DOHH2 (cell line): ENCODE results near the gene EMP3.

Source experiments
- H3F3A ChIP-seq: fragments of 200-600 bp; sonication (generic), shearing (Covaris generic); 2 replicates; pipeline ENCODE4 v1.6.0; 2016; ENCODE audit warnings: antibody characterized with exemption, mild to moderate bottlenecking; ENCODE audit not compliant: control insufficient read depth, insufficient read depth
- H3K27ac ChIP-seq: fragments of 200-600 bp; sonication (generic); 2 replicates; pipeline ENCODE4 v1.5.1; 2014; ENCODE audit warnings: low read depth, mild to moderate bottlenecking, low read length, moderate library complexity
- H3K27me3 ChIP-seq: fragments of 200-600 bp; sonication (generic); 2 replicates; pipeline ENCODE4 v1.6.1; 2014; ENCODE audit warnings: mild to moderate bottlenecking, low read length, mixed read lengths; ENCODE audit not compliant: control insufficient read depth
- H3K36me3 ChIP-seq: fragments of 200-600 bp; sonication (generic); 2 replicates; pipeline ENCODE4 v1.6.1; 2014; ENCODE audit warnings: mild to moderate bottlenecking, low read length, moderate library complexity, mixed read lengths; ENCODE audit not compliant: control insufficient read depth
- H3K4me1 ChIP-seq: fragments of 200-600 bp; sonication (generic); 2 replicates; pipeline ENCODE4 v1.6.1; 2014; ENCODE audit warnings: mild to moderate bottlenecking, low read length, mixed read lengths; ENCODE audit not compliant: control insufficient read depth
- H3K4me2 ChIP-seq: fragments of 200-600 bp; sonication (generic); 2 replicates; pipeline ENCODE4 v1.6.0; 2014; ENCODE audit warnings: mild to moderate bottlenecking, low read length, moderate library complexity
- H3K4me3 ChIP-seq: fragments of 200-600 bp; sonication (generic); 2 replicates; pipeline ENCODE4 v1.5.1; 2014; ENCODE audit warnings: mild to moderate bottlenecking, low read length, mixed read lengths
- H3K79me2 ChIP-seq: fragments of 200-600 bp; sonication (generic); 2 replicates; pipeline ENCODE4 v1.6.1; 2014; ENCODE audit warnings: mild to moderate bottlenecking, low read length, mixed read lengths; ENCODE audit not compliant: control insufficient read depth
- H3K9me2 ChIP-seq: fragments of 200-600 bp; sonication (generic); replicated peaks from 2 replicates; pipeline ENCODE4 v1.6.1; 2014; ENCODE audit warnings: mild to moderate bottlenecking, low read length, mixed read lengths; ENCODE audit not compliant: control insufficient read depth
- H3K9me3 ChIP-seq: fragments of 200-600 bp; sonication (generic); 2 replicates; pipeline ENCODE4 v1.6.1; 2014; ENCODE audit warnings: antibody characterized with exemption, low read length, mixed read lengths; ENCODE audit not compliant: control insufficient read depth, insufficient read depth
- H4K20me1 ChIP-seq: fragments of 200-600 bp; sonication (generic); 2 replicates; pipeline ENCODE4 v1.6.0; 2014; ENCODE audit warnings: low read depth, mild to moderate bottlenecking, antibody characterized with exemption, low read length, moderate library complexity; ENCODE audit not compliant: control insufficient read depth, insufficient read depth
- EZH2phosphoT487 ChIP-seq: fragments of 200-600 bp; sonication (generic); IDR thresholded peaks from 2 replicates; pipeline ENCODE4 v1.6.1; 2017; ENCODE audit warnings: borderline replicate concordance, mild to moderate bottlenecking, antibody characterized with exemption, low read length, moderate library complexity, mixed read lengths
- TF ChIP-seq, protein P1 (sequence below): fragments of 200-600 bp; sonication (generic); IDR thresholded peaks from one replicate; pipeline ENCODE4 v1.5.1; 2014; ENCODE audit warnings: antibody characterized with exemption, mild to moderate bottlenecking, low read depth, low read length; ENCODE audit not compliant: poor library complexity, severe bottlenecking

The EMP3 gene

DNA sequence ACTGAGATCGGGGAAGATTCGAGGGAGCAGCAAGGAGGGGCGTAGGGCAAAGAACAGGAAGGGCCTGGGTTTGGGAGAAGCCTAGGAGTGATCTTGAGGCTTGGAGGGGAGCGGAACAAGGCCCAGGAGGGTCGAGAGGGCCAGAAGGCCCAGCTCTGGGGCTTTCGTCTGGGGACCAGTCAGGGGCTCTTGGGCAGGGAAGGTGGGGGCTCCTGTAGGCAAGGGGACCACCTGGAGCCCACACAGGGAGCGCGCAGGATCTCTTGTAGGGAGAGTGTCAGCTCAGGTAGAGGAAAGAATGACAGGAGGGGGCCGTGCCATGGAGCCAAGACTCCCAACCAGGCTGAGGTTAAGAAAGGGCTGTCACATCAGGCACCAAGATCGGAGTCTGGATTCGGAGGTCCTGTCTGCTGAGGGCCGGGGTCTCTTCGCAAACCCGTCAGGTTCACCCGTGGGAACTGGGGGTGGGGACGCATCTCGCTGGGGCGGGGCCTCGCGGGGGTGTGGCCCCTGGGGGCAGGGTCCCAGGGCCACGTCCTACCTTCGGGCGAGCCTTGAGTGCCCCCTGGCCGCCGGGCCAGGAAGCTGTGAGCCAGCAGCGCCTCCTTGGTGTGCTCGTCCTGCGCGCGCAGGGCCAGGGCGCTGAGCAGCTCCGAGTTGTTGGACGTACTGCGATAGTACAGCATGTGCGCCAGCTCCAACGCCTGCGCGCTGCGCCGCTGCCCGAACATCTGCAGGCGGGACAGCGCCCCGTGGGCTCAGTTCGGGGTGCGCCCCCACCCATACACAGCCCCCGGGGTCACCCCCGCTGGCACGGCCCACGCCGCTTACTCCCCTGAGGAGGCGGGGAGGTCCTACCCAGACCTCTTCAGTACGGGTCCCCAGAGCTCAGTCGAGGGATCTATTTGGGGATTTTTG lies 8.4 kb downstream of the EMP3 start:
- Histone ChIP-seq H3K4me2 (peak overlapping the region; percentile 82), H3K4me3 (peak overlapping the region; percentile 76), H3K36me3 (peaks cover 9% of the 10 kb centered on the region), H3K4me1 (peaks cover 54% of the 10 kb centered on the region), H3K79me2 (peaks cover 10% of the 10 kb centered on the region; the same call in 1 of the 2 replicates), H4K20me1 (no peaks in the 10 kb centered on the region), H3K27me3 (no peaks in the 10 kb centered on the region), H3F3A (peaks cover 19% of the 10 kb centered on the region), H3K9me3 (peaks cover 4% of the 10 kb centered on the region), H3K9me2 (no peaks in the 10 kb centered on the region), H3K27ac (peak overlapping the region; percentile 89)
- no peak for TF ChIP-seq EZH2phosphoT487
- TF ChIP-seq, protein P1, sequence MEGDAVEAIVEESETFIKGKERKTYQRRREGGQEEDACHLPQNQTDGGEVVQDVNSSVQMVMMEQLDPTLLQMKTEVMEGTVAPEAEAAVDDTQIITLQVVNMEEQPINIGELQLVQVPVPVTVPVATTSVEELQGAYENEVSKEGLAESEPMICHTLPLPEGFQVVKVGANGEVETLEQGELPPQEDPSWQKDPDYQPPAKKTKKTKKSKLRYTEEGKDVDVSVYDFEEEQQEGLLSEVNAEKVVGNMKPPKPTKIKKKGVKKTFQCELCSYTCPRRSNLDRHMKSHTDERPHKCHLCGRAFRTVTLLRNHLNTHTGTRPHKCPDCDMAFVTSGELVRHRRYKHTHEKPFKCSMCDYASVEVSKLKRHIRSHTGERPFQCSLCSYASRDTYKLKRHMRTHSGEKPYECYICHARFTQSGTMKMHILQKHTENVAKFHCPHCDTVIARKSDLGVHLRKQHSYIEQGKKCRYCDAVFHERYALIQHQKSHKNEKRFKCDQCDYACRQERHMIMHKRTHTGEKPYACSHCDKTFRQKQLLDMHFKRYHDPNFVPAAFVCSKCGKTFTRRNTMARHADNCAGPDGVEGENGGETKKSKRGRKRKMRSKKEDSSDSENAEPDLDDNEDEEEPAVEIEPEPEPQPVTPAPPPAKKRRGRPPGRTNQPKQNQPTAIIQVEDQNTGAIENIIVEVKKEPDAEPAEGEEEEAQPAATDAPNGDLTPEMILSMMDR, result peak; percentile 88

- H3K79me2 ChIP-seq, result no peaks in the 10 kb centered on the region
- TF ChIP-seq, protein P1, result no peak
- no peak for TF ChIP-seq EZH2phosphoT487
- H3K4me3 ChIP-seq, result no peak overlapping the region
- H3F3A ChIP-seq, result peaks cover 8% of the 10 kb centered on the region
- no peaks in the 10 kb centered on the region for H3K9me3 ChIP-seq
- no peaks in the 10 kb centered on the region for H3K9me2 ChIP-seq
- H3K4me2 ChIP-seq, result no peak overlapping the region
- peaks cover 15% of the 10 kb centered on the region for H3K4me1 ChIP-seq
- no peak overlapping the region for H3K27ac ChIP-seq
- no peaks in the 10 kb centered on the region for H4K20me1 ChIP-seq
- peaks cover 4% of the 10 kb centered on the region; the same call in 1 of the 2 replicates for H3K36me3 ChIP-seq
- H3K27me3 ChIP-seq, result no peaks in the 10 kb centered on the region
These were observed 13.0 kb downstream of the EMP3 start for GRCh38 chr19:48338253-48338755.

- TF ChIP-seq, protein P1, result no peak
- no peak for TF ChIP-seq EZH2phosphoT487
- Histone ChIP-seq H3K4me2 (no peak overlapping the region), H3K9me3 (no peaks in the 10 kb centered on the region)
These were observed 13.6 kb downstream of the EMP3 start for GRCh38 chr19:48338802-48339503.

More at GRCh38 chr19:48338802-48339503, 13.6 kb downstream of the EMP3 start:
- no peaks in the 10 kb centered on the region for H4K20me1 ChIP-seq
- no peaks in the 10 kb centered on the region for H3K79me2 ChIP-seq
- no peak overlapping the region for H3K27ac ChIP-seq
- no peaks in the 10 kb centered on the region for H3K27me3 ChIP-seq
- no peaks in the 10 kb centered on the region for H3K9me2 ChIP-seq
- peaks cover 4% of the 10 kb centered on the region; the same call in 1 of the 2 replicates for H3F3A ChIP-seq
- peaks cover 4% of the 10 kb centered on the region; the same call in 1 of the 2 replicates for H3K36me3 ChIP-seq
- no peak overlapping the region for H3K4me3 ChIP-seq
- peaks cover 10% of the 10 kb centered on the region for H3K4me1 ChIP-seq
